Astrocyte (in vitro differentiated cells and primary cell): ENCODE results near the gene HJURP.

ENCODE experiments used
- EZH2 ChIP-seq: IDR thresholded peaks from 2 replicates; pipeline ENCODE4 v1.6.1; 2012; ENCODE audit warnings: mild to moderate bottlenecking, low read length, inconsistent platforms; ENCODE audit not compliant: insufficient read depth
- TF ChIP-seq, protein P1 (sequence below): IDR thresholded peaks from 2 replicates; pipeline ENCODE4 v1.5.1; 2011; ENCODE audit warnings: low read depth, mild to moderate bottlenecking, inconsistent platforms, low read length, moderate library complexity; ENCODE audit not compliant: insufficient read depth

DNA sequence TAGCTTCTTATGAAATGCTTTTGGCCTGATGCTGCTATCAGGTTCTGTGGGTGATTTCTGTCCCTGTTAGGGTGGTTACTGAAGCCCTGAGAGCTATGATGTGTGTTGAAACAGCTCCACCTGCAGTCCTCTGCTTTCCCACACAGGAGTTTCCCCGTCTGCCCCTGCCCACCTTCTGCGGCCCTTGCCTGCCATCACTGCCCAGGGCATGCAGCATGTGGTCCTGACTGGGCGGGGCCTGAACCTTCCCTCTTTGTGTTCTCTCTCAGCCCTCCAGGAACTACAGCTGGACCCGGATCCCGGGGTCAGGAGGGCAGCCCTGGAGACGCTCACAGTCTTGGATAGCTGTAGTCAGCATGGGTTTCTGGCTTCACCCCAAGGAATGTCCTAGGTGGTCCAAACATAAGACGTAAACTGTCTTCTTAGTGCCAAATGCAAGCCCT lies 21.4 kb downstream of the HJURP start:
- TF ChIP-seq, protein P1, sequence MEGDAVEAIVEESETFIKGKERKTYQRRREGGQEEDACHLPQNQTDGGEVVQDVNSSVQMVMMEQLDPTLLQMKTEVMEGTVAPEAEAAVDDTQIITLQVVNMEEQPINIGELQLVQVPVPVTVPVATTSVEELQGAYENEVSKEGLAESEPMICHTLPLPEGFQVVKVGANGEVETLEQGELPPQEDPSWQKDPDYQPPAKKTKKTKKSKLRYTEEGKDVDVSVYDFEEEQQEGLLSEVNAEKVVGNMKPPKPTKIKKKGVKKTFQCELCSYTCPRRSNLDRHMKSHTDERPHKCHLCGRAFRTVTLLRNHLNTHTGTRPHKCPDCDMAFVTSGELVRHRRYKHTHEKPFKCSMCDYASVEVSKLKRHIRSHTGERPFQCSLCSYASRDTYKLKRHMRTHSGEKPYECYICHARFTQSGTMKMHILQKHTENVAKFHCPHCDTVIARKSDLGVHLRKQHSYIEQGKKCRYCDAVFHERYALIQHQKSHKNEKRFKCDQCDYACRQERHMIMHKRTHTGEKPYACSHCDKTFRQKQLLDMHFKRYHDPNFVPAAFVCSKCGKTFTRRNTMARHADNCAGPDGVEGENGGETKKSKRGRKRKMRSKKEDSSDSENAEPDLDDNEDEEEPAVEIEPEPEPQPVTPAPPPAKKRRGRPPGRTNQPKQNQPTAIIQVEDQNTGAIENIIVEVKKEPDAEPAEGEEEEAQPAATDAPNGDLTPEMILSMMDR = peak; percentile 33
- no peak for TF ChIP-seq EZH2
